PC-3 (cell line): Measurements from ENCODE around the gene PID1. TPM values are rescaled to one million over a fixed set of nuclear protein-coding genes. Genes with fewer than 3 reads are reported as not detected.
"Not testable (repeated sequence)": the region's sequence is repeated elsewhere in the genome, so short reads cannot be mapped to it uniquely, and the experiment has no call there.

Experiments
- ATAC-seq: fragments of 200-7000 bp; cut with Tn5 transposase; 2 replicates; pipeline ENCODE4 v1.9.1; 2020; ENCODE audit warnings: mild to moderate bottlenecking, moderate library complexity
- BruUV-seq: library from RNA; stranded (reverse); fragments of 400-500 nt; replicated peaks from 2 replicates; lab custom pipeline; 2021; lab: Mats Ljungman, UMichigan
- CTCF ChIA-PET: fragments of 300-600 bp; sonication (Branson Sonifier 250); formaldehyde crosslinking; loops from one replicate; lab custom pipeline; 2022; ENCODE audit warnings: antibody characterized with exemption; lab: Charles Lee
- POLR2A ChIA-PET: fragments of 300-600 bp; sonication (Branson Sonifier 250); formaldehyde crosslinking; loops from one replicate; lab custom pipeline; 2022; ENCODE audit warnings: antibody characterized with exemption; ENCODE audit not compliant: unreplicated experiment; lab: Charles Lee
- DNase-seq: peaks from one replicate; pipeline ENCODE4 v3.0.0-alpha.2; 2015
- H2AFZ ChIP-seq: fragments of 300-600 bp; sonication (generic); 2 replicates; pipeline ENCODE4 v1.6.0; 2016; ENCODE audit warnings: antibody characterized with exemption, low read length
- H3F3A ChIP-seq: fragments of 300-600 bp; sonication (generic); one replicate; pipeline ENCODE4 v1.6.0; 2017; ENCODE audit warnings: antibody characterized with exemption, low read length, control low read depth, mild to moderate bottlenecking; ENCODE audit not compliant: unreplicated experiment
- H3K27ac ChIP-seq: fragments of 300-600 bp; sonication (generic); 2 replicates; pipeline ENCODE4 v1.5.1; 2016; ENCODE audit warnings: mild to moderate bottlenecking, low read length
- H3K27me3 ChIP-seq: fragments of 300-600 bp; sonication (generic); 2 replicates; pipeline ENCODE4 v1.6.1; 2016; ENCODE audit warnings: low read length, mixed read lengths
- H3K36me3 ChIP-seq: fragments of 300-600 bp; sonication (generic); 2 replicates; pipeline ENCODE4 v1.6.1; 2016; ENCODE audit warnings: low read depth, mixed run types, low read length, mixed read lengths
- H3K4me1 ChIP-seq: fragments of 300-600 bp; sonication (generic); 2 replicates; pipeline ENCODE4 v1.5.1; 2016; ENCODE audit warnings: low read length; ENCODE audit not compliant: insufficient read depth
- H3K4me2 ChIP-seq: fragments of 300-600 bp; sonication (generic); 2 replicates; pipeline ENCODE4 v1.6.0; 2016; ENCODE audit warnings: low read length
- H3K4me3 ChIP-seq: fragments of 300-600 bp; sonication (generic); 2 replicates; pipeline ENCODE4 v1.5.1; 2016; ENCODE audit warnings: mild to moderate bottlenecking, low read length, mixed read lengths
- H3K79me2 ChIP-seq: fragments of 300-600 bp; sonication (generic); 2 replicates; pipeline ENCODE4 v1.6.1; 2017; ENCODE audit warnings: low read length, mixed read lengths
- H3K9ac ChIP-seq: fragments of 300-600 bp; sonication (generic); 2 replicates; pipeline ENCODE4 v1.6.0; 2016; ENCODE audit warnings: mild to moderate bottlenecking, low read length
- H3K9me2 ChIP-seq: fragments of 300-600 bp; sonication (generic); replicated peaks from 2 replicates; pipeline ENCODE4 v1.6.1; 2016; ENCODE audit warnings: mixed run types, low read length, mixed read lengths
- H3K9me3 ChIP-seq: fragments of 300-600 bp; sonication (generic); 2 replicates; pipeline ENCODE4 v1.6.1; 2016; ENCODE audit warnings: low read length, mixed read lengths
- H4K20me1 ChIP-seq: fragments of 300-600 bp; sonication (generic); 2 replicates; pipeline ENCODE4 v1.6.1; 2016; ENCODE audit warnings: low read length, mixed read lengths
- CTCF ChIP-seq: fragments of 300-600 bp; sonication (generic); conservative IDR thresholded peaks from 2 replicates; pipeline ENCODE4 v1.5.1; 2017; ENCODE audit warnings: antibody characterized with exemption, low read depth, mild to moderate bottlenecking, low read length
- EZH2 ChIP-seq: fragments of 300-600 bp; sonication (generic); IDR thresholded peaks from one replicate; pipeline ENCODE4 v1.6.1; 2017; ENCODE audit warnings: antibody characterized with exemption, mild to moderate bottlenecking, low read length; ENCODE audit not compliant: unreplicated experiment
- EZH2phosphoT487 ChIP-seq: fragments of 300-600 bp; sonication (generic); IDR thresholded peaks from 2 replicates; pipeline ENCODE4 v1.6.1; 2018; ENCODE audit warnings: mild to moderate bottlenecking, antibody characterized with exemption, low read length, borderline replicate concordance
- intact Hi-C: fragments of 100-400 bp; cut with micrococcal nuclease; formaldehyde crosslinking; loops from 2 replicates; pipeline ENCODE4 v1.9.0; 2023
- total RNA-seq: library from RNA; depleted of rRNA; stranded (reverse); fragments of >200 nt; gene quantifications from 2 replicates; pipeline ENCODE4 v1.2.3, GENCODE V29; 2014

The PID1 gene
- total RNA-seq, 1 experiment from 2014 or later = 0.84 TPM

GRCh38 chr2:229080172-229080571 is 190.9 kb downstream of the PID1 start:
- Histone ChIP-seq H3K27me3 (no peaks in the 10 kb centered on the region), H3K9ac (no peak overlapping the region), H3F3A (no peaks in the 10 kb centered on the region), H3K36me3 (no peaks in the 10 kb centered on the region), H4K20me1 (no peaks in the 10 kb centered on the region), H2AFZ (no peak overlapping the region), H3K79me2 (no peaks in the 10 kb centered on the region), H3K4me1 (peaks cover 4% of the 10 kb centered on the region; the same call in 1 of the 2 replicates), H3K4me3 (no peak overlapping the region), H3K4me2 (no peak overlapping the region), H3K27ac (no peak overlapping the region), H3K9me3 (no peaks in the 10 kb centered on the region), H3K9me2 (no peaks in the 10 kb centered on the region)
- intact Hi-C loops = no loop called here
- ATAC-seq (no peak), DNase-seq (no peak)
- no TSS peak for BruUV-seq
- ChIA-PET POLR2A (no interaction called here), CTCF (no interaction called here)
- TF ChIP-seq EZH2 (no peak), EZH2phosphoT487 (no peak), CTCF (no peak)

- H3K4me2 ChIP-seq, H3K27ac ChIP-seq, H3K9me2 ChIP-seq, H3K4me3 ChIP-seq, H4K20me1 ChIP-seq, H3K79me2 ChIP-seq, H2AFZ ChIP-seq, intact Hi-C loops, H3K4me1 ChIP-seq, H3K9me3 ChIP-seq, H3K27me3 ChIP-seq, H3K9ac ChIP-seq, BruUV-seq, H3K36me3 ChIP-seq, ATAC-seq, DNase-seq, H3F3A ChIP-seq, POLR2A ChIA-PET, CTCF ChIA-PET: not testable (repeated sequence)
These were observed 194.2 kb downstream of the PID1 start for GRCh38 chr2:229076886-229077285.

GRCh38 chr2:229073935-229074334 is 197.2 kb downstream of the PID1 start:
- Histone ChIP-seq H3K27ac (no peak overlapping the region), H3K27me3 (no peaks in the 10 kb centered on the region), H3K36me3 (no peaks in the 10 kb centered on the region), H3F3A (no peaks in the 10 kb centered on the region), H4K20me1 (no peaks in the 10 kb centered on the region), H3K4me2 (no peak overlapping the region), H3K9me3 (no peaks in the 10 kb centered on the region), H3K79me2 (no peaks in the 10 kb centered on the region), H3K4me1 (no peaks in the 10 kb centered on the region), H2AFZ (no peak overlapping the region), H3K9ac (no peak overlapping the region), H3K9me2 (no peaks in the 10 kb centered on the region), H3K4me3 (no peak overlapping the region)
- BruUV-seq = no TSS peak
- intact Hi-C loops = no loop called here
- ATAC-seq (no peak), DNase-seq (no peak)
- ChIA-PET CTCF (no interaction called here), POLR2A (no interaction called here)
- no peak for TF ChIP-seq EZH2
- TF ChIP-seq EZH2phosphoT487 = no peak
- no peak for TF ChIP-seq CTCF
